CD14-positive monocyte (primary cell): Measurements from ENCODE around the gene IQCF5. TPM values are rescaled to one million over a fixed set of nuclear protein-coding genes. Genes with fewer than 3 reads are reported as not detected.
"Not testable (repeated sequence)": the region's sequence is repeated elsewhere in the genome, so short reads cannot be mapped to it uniquely, and the experiment has no call there.

ENCODE experiments used
- DNase-seq, 3 donors: peaks; one replicate each; pipeline ENCODE4 v3.0.0-alpha.2; 2011 to 2022
- H2AFZ ChIP-seq: 2 replicates; pipeline ENCODE4 v1.6.0; 2012; ENCODE audit warnings: mild to moderate bottlenecking, low read depth, low read length, inconsistent platforms; ENCODE audit not compliant: insufficient read depth, poor library complexity, severe bottlenecking
- H3K27ac ChIP-seq, 2 donors: 1 replicate in 1 of 2; 2 replicates in 1 of 2; pipeline ENCODE4 v1.5.1; 2012 to 2013; ENCODE audit warnings: low read length in 2 of 2, control low read depth in 1 of 2, inconsistent platforms in 1 of 2, low read depth in 1 of 2, mild to moderate bottlenecking in 1 of 2
- H3K27me3 ChIP-seq, 2 donors: one replicate each; pipeline versions ENCODE4 v1.6.0 to v1.6.1; 2011 to 2013; ENCODE audit warnings: low read length in 2 of 2; ENCODE audit not compliant: control insufficient read depth in 2 of 2, insufficient read depth in 2 of 2
- H3K36me3 ChIP-seq, 2 donors: replicated peaks in 1 of 2; 1 replicate in 1 of 2; 2 replicates in 1 of 2; pipeline versions ENCODE4 v1.5.1 to v1.6.1; 2012 to 2013; ENCODE audit warnings: low read length in 2 of 2, control low read depth in 1 of 2, inconsistent platforms in 1 of 2, mild to moderate bottlenecking in 1 of 2; ENCODE audit not compliant: insufficient read depth in 2 of 2, control insufficient read depth in 1 of 2
- H3K4me1 ChIP-seq, 2 donors: 1 replicate in 1 of 2; 2 replicates in 1 of 2; pipeline versions ENCODE4 v1.5.1 to v1.6.1; 2012 to 2013; ENCODE audit warnings: low read length in 2 of 2, control low read depth in 1 of 2, inconsistent platforms in 1 of 2, mild to moderate bottlenecking in 1 of 2, moderate library complexity in 1 of 2; ENCODE audit not compliant: insufficient read depth in 2 of 2, control insufficient read depth in 1 of 2
- H3K4me2 ChIP-seq: replicated peaks from 2 replicates; pipeline ENCODE3; 2012; ENCODE audit warnings: low read length, moderate library complexity, mild to moderate bottlenecking; ENCODE audit not compliant: poor library complexity, severe bottlenecking; ENCODE audit errors: extremely low read depth
- H3K4me3 ChIP-seq, 3 experiments: fragments of 200-600 bp in 1 of 3; sonication (generic) in 1 of 3; replicated peaks in 1 of 3; 1 replicate in 2 of 3; 2 replicates in 1 of 3; pipeline ENCODE4 v1.5.1; 2011 to 2013; ENCODE audit warnings: low read length in 3 of 3, mild to moderate bottlenecking in 3 of 3, control low read depth in 2 of 3, low read depth in 2 of 3, inconsistent platforms in 1 of 3, moderate library complexity in 1 of 3
- H3K79me2 ChIP-seq: 2 replicates; pipeline ENCODE4 v1.6.0; 2012; ENCODE audit warnings: mild to moderate bottlenecking, control low read depth, inconsistent platforms, low read length, moderate library complexity; ENCODE audit not compliant: insufficient read depth
- H3K9ac ChIP-seq: 2 replicates; pipeline ENCODE4 v1.6.0; 2017; ENCODE audit warnings: low read length, mild to moderate bottlenecking; ENCODE audit not compliant: insufficient read depth, poor library complexity, severe bottlenecking
- H3K9me3 ChIP-seq, 2 donors: replicated peaks in 1 of 2; 1 replicate in 1 of 2; 2 replicates in 1 of 2; pipeline versions ENCODE4 v1.5.1 to v1.6.1; 2012 to 2013; ENCODE audit warnings: low read length in 2 of 2, control low read depth in 1 of 2; ENCODE audit not compliant: control insufficient read depth in 1 of 2, insufficient read depth in 1 of 2
- H4K20me1 ChIP-seq: 2 replicates; pipeline ENCODE4 v1.6.0; 2012; ENCODE audit warnings: mild to moderate bottlenecking, low read length, control low read depth, moderate library complexity; ENCODE audit not compliant: insufficient read depth
- H3K27ac Mint-ChIP-seq, 7 donors: one replicate each; pipeline ENCODE4 v1.8.0; 2020; ENCODE audit warnings: mild to moderate bottlenecking in 7 of 7, mixed read lengths in 7 of 7, moderate library complexity in 6 of 7, inconsistent platforms in 2 of 7
- H3K27me3 Mint-ChIP-seq, 3 donors: one replicate each; pipeline ENCODE4 v1.8.0; 2021 to 2022; ENCODE audit warnings: low read depth in 3 of 3, mild to moderate bottlenecking in 3 of 3, mixed read lengths in 3 of 3, moderate library complexity in 3 of 3, inconsistent platforms in 1 of 3
- H3K36me3 Mint-ChIP-seq, 2 donors: one replicate each; pipeline ENCODE4 v1.8.0; 2020; ENCODE audit warnings: mixed read lengths in 2 of 2, inconsistent platforms in 1 of 2, mild to moderate bottlenecking in 1 of 2
- H3K4me1 Mint-ChIP-seq: one replicate; pipeline ENCODE4 v1.8.0; 2020; ENCODE audit warnings: mild to moderate bottlenecking, mixed read lengths
- H3K4me3 Mint-ChIP-seq, 2 donors: one replicate each; pipeline ENCODE4 v1.8.0; 2020; ENCODE audit warnings: mild to moderate bottlenecking in 2 of 2, mixed read lengths in 2 of 2, moderate library complexity in 1 of 2
- H3K9me3 Mint-ChIP-seq, 7 donors: one replicate each; pipeline ENCODE4 v1.8.0; 2020 to 2022; ENCODE audit warnings: mixed read lengths in 7 of 7, mild to moderate bottlenecking in 6 of 7, moderate library complexity in 6 of 7, inconsistent platforms in 2 of 7
- WGBS: methylation state at CpG from one replicate; pipeline ENCODE4 v1.1.5; 2013; ENCODE audit warnings: missing lambda C conversion rate; ENCODE audit not compliant: insufficient coverage; 5-methylcytosine and 5-hydroxymethylcytosine counted together
- intact Hi-C, 2 donors: fragments of 100-400 bp; cut with micrococcal nuclease; formaldehyde crosslinking; loops; one replicate each; pipeline versions ENCODE4 v1.15.0 to v1.15.1; 2023
- polyA plus RNA-seq, 3 donors: library from polyadenylated mRNA; depleted of rRNA in 1 of 3; unstranded in 2 of 3; stranded (reverse) in 1 of 3; fragments of 300-500 nt in 2 of 3; fragments of >200 nt in 1 of 3; fragmentation: Illumina TruSeq in 2 of 3; gene quantifications; 1 replicate in 2 of 3; 2 replicates in 1 of 3; pipeline ENCODE4 v1.2.3, GENCODE V29; 2012 to 2021
- TF ChIP-seq, protein P1 (sequence below): fragments of 200-600 bp; IDR thresholded peaks from one replicate; pipeline ENCODE4 v1.8.0; 2022; ENCODE audit warnings: antibody characterized with exemption, mild to moderate bottlenecking

The IQCF5 gene
- polyA plus RNA-seq, 3 donors, result not detected

DNA sequence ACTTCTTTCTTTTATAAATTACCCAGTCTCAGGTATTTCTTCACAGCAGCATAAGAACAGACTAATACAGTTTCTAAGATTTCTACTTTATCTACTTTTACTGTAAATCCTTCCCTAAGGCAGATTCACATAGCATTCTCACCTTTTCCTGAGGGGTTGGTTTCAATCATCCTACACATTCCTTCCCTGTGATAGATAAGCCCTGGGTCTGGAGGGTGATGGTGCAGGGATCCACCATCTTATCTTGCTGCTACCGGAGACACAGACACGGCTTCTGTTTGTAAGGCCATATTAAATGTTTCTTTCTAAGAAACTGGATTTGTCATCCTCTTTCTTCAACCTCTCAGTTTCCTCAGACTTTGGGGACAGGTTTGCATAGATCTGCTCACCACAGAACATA lies 6.1 kb downstream of the IQCF5 start:
- Histone ChIP-seq H3K27ac (no peak overlapping the region), H3K4me1 (no peaks in the 10 kb centered on the region), H4K20me1 (no peaks in the 10 kb centered on the region), H3K4me3 (no peak overlapping the region), H3K36me3 (no peaks in the 10 kb centered on the region), H3K4me2 (no peak overlapping the region), H3K27me3 (peaks cover 5 to 14% of the 10 kb centered on the region in 2 donors), H3K79me2 (no peaks in the 10 kb centered on the region), H3K9ac (no peak overlapping the region), H3K9me3 (no peaks in the 10 kb centered on the region), H2AFZ (no peak overlapping the region)
- Mint-ChIP-seq H3K9me3 (peaks cover 0 to 2% (median 0%) of the 10 kb centered on the region in 7 donors), H3K27ac (no peak overlapping the region), H3K27me3 (peaks cover 7 to 27% (median 14%) of the 10 kb centered on the region in 3 donors), H3K4me3 (no peak overlapping the region), H3K36me3 (no peaks in the 10 kb centered on the region), H3K4me1 (no peaks in the 10 kb centered on the region)
- intact Hi-C loops, result no loop called here
- TF ChIP-seq, protein P1, sequence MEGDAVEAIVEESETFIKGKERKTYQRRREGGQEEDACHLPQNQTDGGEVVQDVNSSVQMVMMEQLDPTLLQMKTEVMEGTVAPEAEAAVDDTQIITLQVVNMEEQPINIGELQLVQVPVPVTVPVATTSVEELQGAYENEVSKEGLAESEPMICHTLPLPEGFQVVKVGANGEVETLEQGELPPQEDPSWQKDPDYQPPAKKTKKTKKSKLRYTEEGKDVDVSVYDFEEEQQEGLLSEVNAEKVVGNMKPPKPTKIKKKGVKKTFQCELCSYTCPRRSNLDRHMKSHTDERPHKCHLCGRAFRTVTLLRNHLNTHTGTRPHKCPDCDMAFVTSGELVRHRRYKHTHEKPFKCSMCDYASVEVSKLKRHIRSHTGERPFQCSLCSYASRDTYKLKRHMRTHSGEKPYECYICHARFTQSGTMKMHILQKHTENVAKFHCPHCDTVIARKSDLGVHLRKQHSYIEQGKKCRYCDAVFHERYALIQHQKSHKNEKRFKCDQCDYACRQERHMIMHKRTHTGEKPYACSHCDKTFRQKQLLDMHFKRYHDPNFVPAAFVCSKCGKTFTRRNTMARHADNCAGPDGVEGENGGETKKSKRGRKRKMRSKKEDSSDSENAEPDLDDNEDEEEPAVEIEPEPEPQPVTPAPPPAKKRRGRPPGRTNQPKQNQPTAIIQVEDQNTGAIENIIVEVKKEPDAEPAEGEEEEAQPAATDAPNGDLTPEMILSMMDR, result no peak
- DNase-seq, result no peak
- no CpG with 5 or more reads among the region's 2 CpGs for WGBS

DNA sequence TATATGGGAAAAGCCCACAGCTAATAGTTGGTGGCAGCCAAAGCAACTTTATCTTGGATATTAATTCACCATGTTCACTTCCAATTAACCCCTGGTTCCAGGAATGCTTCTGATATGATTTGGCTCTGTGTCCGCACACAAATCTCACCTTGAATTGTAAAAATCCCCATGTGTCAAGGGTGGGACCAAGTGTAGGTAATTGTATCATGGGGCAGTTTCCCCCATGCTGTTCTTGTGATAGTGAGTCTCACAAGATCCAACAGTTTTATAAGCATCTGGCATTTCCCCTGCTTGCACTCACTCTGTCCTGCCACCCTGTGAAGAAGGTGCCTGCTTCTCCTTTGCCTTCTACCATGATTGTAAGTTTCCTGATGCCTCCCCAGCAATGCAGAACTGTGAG lies 6.5 kb downstream of the IQCF5 start:
- H3K4me3 Mint-ChIP-seq, intact Hi-C loops, H2AFZ ChIP-seq, H3K9me3 ChIP-seq, H3K9me3 Mint-ChIP-seq, H3K27ac Mint-ChIP-seq, H3K9ac ChIP-seq, H4K20me1 ChIP-seq, H3K27ac ChIP-seq, H3K4me3 ChIP-seq, H3K36me3 ChIP-seq, H3K4me1 ChIP-seq, H3K4me2 ChIP-seq, H3K4me1 Mint-ChIP-seq, H3K79me2 ChIP-seq, H3K36me3 Mint-ChIP-seq, DNase-seq: not testable (repeated sequence)
- no CpG with 5 or more reads among the region's 1 CpG for WGBS
- H3K27me3 ChIP-seq, result peaks cover 5 to 14% of the 10 kb centered on the region in 2 donors
- peaks cover 7 to 27% (median 14%) of the 10 kb centered on the region in 3 donors for H3K27me3 Mint-ChIP-seq
